ENCODE data around the gene KDM4B.

KDM4B gene

DNA sequence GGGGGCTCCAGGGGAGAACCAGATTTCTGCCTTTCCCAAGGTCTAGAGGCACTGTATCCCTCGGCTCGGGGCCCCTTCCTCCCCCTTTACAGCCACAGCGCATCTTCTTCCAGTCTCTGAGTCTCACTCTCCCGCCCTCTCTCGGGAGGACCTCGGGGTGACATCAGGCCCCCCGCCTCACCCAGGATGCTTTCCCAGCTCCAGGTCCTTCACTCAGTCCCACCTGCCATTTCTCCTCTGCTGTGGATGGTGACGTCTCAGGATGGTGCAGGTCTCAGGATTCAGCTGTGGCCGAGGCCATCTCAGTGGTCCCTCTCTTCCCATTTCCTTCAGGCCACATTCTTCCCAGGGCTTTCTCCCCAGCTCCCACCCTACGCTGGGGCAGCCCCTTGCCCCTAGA, 13.6 kb upstream of the KDM4B start:
- DNase-seq (ENCODE audit: low read depth): no peak
- H3K4me3 ChIP-seq (ENCODE audit: low read length): no peak overlapping the region
- TF ChIP-seq, protein P1, sequence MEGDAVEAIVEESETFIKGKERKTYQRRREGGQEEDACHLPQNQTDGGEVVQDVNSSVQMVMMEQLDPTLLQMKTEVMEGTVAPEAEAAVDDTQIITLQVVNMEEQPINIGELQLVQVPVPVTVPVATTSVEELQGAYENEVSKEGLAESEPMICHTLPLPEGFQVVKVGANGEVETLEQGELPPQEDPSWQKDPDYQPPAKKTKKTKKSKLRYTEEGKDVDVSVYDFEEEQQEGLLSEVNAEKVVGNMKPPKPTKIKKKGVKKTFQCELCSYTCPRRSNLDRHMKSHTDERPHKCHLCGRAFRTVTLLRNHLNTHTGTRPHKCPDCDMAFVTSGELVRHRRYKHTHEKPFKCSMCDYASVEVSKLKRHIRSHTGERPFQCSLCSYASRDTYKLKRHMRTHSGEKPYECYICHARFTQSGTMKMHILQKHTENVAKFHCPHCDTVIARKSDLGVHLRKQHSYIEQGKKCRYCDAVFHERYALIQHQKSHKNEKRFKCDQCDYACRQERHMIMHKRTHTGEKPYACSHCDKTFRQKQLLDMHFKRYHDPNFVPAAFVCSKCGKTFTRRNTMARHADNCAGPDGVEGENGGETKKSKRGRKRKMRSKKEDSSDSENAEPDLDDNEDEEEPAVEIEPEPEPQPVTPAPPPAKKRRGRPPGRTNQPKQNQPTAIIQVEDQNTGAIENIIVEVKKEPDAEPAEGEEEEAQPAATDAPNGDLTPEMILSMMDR (conservative IDR thresholded peaks at IDR 0.05; ENCODE audit: low read depth, low read length): no peak

DNA sequence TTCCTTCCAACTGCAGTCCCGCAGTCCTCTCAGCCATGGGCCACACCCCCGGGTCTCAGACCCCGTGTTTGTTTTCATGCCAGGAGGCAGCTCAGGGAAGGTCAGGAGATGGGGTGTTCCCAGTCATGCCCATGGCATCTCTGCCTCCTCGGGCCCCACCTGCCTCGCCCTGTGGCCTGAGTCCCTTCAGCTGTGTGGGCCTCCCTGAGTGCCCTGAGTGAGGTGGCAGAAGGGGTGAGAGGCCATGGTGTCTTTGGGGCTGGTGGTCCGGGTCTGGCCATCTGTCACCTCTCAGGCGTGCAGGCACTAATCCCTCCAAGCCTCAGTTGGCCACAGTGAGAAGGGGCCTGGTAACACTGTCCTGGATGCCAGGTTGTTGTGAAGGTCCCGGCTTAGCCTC, 10.9 kb upstream of the KDM4B start:
- TF ChIP-seq, protein P1 (conservative IDR thresholded peaks at IDR 0.05; ENCODE audit: low read depth, low read length): no peak
- H3K4me3 ChIP-seq (ENCODE audit: low read length): no peak overlapping the region
- no peak for DNase-seq (ENCODE audit: low read depth)

GRCh38 chr19:4962085-4962619, 6.8 kb upstream of the KDM4B start:
- H3K4me3 ChIP-seq (ENCODE audit: low read length): no peak overlapping the region
- TF ChIP-seq, protein P1 (conservative IDR thresholded peaks at IDR 0.05; ENCODE audit: low read depth, low read length): no peak
- DNase-seq (ENCODE audit: low read depth): no peak

DNA sequence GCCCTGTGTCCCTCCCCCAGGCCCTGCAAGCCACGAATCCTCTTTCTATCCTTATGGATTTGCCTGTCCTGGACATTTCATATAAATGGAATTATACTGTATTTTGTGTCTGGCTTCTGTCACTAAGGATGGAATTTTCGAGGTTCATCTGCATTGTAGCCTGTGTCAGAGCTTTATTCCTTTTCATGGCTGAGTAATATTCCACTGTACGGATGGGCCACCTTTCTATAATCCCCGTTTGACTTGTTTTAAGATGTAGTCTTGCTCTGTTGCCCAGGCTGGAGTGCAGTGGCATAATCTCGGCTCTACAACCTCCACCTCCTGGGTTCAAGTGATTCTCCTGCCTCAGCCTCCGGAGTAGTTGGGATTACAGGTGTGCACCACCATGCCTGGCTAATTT, 3.9 kb upstream of the KDM4B start:
- TF ChIP-seq, protein P1 (conservative IDR thresholded peaks at IDR 0.05; ENCODE audit: low read depth, low read length): no peak
- H3K4me3 ChIP-seq (ENCODE audit: low read length): no peak overlapping the region
- DNase-seq (ENCODE audit: low read depth): no peak

DNA sequence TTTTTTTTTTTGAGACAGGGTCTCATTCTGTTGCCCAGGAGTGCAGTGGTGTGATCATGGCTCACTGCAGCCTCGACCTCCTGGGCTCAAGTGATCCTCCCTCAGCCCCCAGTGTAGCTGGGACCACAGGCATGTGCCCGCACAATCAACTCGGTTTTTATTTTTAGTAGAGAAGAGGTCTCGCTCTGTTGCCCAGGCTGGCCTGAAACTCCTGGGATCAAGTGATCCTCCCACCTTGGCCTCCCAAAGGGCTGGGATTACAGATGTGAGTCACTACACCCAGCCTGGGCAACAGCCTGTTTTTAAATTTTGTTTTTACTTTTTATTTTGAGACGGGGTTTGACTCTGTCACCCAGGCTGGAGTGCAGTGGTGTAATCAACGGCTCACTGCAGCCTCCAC, 2.3 kb upstream of the KDM4B start:
- no peak for DNase-seq (ENCODE audit: low read depth)
- no peak overlapping the region for H3K4me3 ChIP-seq (ENCODE audit: low read length)
- TF ChIP-seq, protein P1 (conservative IDR thresholded peaks at IDR 0.05; ENCODE audit: low read depth, low read length): no peak

GRCh38 chr19:4967738-4968461, 1.0 kb upstream of the KDM4B start:
- no peak for DNase-seq (ENCODE audit: low read depth)
- H3K4me3 ChIP-seq (ENCODE audit: low read length): peak overlapping the region; percentile 51
- TF ChIP-seq, protein P1 (conservative IDR thresholded peaks at IDR 0.05; ENCODE audit: low read depth, low read length): no peak

DNA sequence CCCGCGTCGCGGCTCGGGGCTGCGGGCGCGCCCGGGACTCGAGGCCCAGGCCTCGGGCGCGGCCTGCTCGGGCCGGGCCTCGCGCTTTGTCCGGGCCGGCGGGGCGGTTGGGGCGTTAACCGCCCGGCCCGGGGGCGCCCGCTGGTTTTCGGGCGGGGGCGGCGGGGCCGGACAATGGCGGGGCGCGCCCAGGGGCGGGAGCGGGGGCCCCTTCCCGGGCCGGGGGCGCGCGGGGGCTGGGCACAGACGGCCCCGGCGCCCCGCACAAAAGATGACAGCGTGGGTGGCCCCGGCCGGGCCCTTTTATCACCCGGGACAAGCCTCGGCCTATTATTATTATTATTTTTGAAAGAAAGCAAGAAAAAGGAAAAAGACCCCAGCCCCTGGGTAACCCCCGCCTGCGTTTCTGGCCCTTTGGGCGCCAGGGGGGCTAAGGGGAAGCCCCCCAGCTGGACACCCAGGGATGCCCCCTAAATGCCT, 419 bp downstream of the KDM4B start:
- DNase-seq (ENCODE audit: low read depth): no peak
- H3K4me3 ChIP-seq (ENCODE audit: low read length): peak overlapping the region; percentile 80
- TF ChIP-seq, protein P1 (conservative IDR thresholded peaks at IDR 0.05; ENCODE audit: low read depth, low read length): no peak

Measured in retinal pigment epithelial cell (primary cell).